IPS-18c (cell line): Measurements from ENCODE around the gene C19orf38.

ENCODE experiments used
- H3K4me3 ChIP-seq: 2 replicates; pipeline ENCODE4 v1.7.0; 2013; ENCODE audit warnings: low read depth, mild to moderate bottlenecking, low read length, moderate library complexity; ENCODE audit not compliant: insufficient read depth
- H3K9me3 ChIP-seq: one replicate; pipeline ENCODE4 v1.6.1; 2013; ENCODE audit warnings: mild to moderate bottlenecking, low read length, moderate library complexity; ENCODE audit not compliant: control insufficient read depth, insufficient read depth

C19orf38 gene, protein sequence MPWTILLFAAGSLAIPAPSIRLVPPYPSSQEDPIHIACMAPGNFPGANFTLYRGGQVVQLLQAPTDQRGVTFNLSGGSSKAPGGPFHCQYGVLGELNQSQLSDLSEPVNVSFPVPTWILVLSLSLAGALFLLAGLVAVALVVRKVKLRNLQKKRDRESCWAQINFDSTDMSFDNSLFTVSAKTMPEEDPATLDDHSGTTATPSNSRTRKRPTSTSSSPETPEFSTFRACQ

DNA sequence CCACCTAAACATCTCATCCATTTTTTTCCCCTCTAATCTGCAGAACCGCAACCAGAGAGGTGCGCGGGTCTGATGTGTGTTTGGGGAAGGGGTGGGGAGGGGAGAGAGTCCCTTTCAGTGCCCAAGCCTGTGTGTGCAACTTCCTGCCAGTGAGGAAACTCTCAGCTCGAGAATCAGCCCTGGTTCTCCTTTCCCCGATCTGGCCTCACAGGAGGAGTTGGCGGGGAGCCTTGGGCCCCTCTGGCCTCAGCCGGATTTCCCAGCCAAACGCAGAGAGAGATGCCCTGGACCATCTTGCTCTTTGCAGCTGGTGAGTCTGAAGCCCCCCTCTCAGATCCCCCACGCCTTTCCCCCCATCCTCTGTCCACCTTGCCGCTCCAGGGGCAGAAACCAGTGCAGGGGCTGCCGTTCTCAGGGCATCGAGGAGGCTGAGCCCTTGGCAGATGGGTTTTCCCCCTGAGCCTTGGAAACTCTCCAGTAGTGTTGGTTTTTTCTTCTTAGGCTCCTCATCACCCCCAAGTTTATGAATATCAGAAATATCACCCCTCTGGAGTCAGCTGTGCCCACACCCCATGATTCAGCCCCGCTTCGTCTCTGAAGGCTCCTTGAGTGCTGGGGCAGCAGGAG lies at the start of gene C19orf38:
TSS of gene C19orf38 (plus strand) at position 186 of the 627 bp plus-strand sequence. CDS start at position 280, 94 bp downstream.
- H3K4me3 ChIP-seq = no peak within 1 kb of the TSS

DNA sequence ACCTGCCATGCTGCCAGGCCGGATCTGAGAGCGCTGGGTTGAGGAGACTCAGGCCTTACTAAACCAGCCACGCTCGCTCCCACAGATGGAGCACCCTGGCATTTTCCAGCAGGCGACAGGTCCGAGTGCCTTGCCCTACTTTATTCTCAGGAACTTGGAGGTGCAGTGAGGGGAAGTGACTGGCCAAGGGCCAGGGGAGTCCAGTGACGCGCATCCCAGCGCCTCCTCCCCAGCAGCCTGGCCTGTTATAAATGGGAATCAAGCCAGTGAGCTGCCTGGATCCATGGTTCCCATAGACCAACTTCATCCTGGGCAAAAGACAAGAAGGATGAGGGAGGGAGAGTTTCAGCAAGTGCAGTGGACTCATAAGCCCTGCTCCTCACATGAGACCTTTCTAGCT lies 47.7 kb upstream of the C19orf38 start:
- no peaks in the 10 kb centered on the region for H3K9me3 ChIP-seq
- H3K4me3 ChIP-seq = no peak overlapping the region

More for the DNA sequence above, at the start of gene C19orf38:
- H3K9me3 ChIP-seq = no peaks in the 10 kb centered on the region

DNA sequence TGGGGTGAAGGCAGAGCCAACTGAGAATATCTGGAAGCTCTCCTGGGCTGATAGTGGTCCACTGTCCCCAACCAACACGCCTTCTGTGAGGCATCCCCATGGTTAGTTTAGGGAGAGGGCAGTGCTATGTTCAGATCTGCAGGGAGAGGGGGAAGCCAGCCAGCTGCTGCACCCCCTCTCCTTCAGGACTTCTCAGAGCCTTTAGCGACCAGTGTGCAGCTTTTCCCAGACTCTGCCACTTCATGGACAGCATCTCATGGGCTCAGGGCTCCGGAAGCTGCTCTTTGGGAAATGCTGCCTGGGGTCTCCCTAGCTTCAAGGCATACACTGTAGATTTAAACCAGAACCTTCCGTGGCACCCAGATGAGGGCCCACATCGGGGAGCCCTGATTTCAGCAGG lies 45.7 kb upstream of the C19orf38 start:
- Histone ChIP-seq H3K9me3 (no peaks in the 10 kb centered on the region), H3K4me3 (no peak overlapping the region)

DNA sequence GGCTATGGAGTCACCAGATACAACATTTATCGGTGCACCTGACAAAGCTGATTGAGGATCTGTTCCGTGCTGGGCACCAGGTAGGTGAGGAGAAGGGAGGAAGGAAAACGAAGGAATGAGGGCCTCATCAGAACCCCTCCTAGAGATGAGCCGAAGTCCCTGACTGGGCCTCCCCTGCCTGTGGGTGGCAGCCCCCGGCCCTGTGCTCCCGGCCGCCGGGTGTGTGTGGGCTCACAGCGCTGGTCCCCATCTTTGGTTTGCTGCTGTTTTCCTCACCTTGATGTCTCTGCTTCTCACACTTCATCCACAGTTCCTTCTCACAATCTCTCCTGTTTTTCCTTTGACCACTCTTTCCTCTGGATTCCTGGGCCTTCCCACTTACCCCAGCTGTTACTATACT lies 45.0 kb upstream of the C19orf38 start:
- H3K9me3 ChIP-seq = no peaks in the 10 kb centered on the region
- H3K4me3 ChIP-seq = no peak overlapping the region

DNA sequence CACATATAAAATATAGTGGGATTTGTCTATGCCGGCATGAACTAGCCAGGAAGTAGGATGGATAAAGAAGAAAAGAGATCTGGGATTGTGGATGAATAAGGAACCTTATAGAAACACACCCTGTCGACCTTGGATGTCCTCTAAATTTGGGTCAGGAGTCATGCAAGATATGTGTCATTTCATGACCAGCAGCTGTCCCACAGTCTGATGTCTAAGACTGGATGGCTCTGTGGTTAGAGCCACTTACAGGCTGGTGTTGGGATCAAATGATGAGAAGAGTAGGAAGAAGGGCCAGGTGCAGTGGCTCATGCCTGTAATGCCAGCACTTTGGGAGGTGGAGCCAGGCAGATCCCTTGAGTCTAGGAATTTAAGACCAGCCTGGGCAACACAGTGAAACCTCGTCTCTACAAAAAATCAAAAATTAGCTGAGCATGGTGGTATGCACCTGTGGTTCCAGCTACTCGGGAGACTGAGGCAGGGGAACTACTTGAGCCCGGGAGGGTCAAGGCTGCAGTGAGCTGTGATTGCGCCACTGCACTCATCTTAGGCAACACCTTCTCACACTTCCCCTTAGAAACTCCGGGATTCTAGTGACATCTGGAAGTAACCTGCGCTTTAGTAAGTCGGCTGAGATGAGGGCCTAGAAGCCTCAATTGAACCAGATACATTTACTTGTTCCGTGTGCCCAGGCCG lies 43.0 kb upstream of the C19orf38 start:
- no peaks in the 10 kb centered on the region for H3K9me3 ChIP-seq
- H3K4me3 ChIP-seq = no peak overlapping the region

DNA sequence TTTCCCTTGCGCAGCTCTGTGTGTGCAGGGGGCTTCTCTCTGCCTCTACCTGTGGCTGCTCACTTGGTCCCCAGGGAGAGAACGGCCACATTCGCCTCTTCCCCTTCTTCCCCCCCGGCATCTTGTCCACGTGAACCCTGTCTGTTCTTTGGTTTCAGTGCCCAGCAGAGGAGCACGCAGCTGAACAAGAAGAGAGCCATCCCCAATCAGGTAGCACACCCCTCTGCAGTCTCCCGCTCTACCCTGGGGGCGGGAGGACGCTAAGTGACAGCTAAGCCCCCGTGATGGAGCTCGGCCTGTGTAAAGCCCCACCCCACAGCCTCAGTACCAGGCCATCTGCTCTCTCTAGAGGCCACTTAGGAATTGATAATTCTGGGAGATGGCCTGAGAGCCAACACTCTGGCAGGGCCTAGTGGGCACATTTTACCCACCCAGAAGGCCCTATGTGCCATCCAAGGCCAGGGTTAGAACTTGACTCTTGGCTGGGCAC lies 42.4 kb upstream of the C19orf38 start:
- Histone ChIP-seq H3K9me3 (no peaks in the 10 kb centered on the region), H3K4me3 (no peak overlapping the region)

DNA sequence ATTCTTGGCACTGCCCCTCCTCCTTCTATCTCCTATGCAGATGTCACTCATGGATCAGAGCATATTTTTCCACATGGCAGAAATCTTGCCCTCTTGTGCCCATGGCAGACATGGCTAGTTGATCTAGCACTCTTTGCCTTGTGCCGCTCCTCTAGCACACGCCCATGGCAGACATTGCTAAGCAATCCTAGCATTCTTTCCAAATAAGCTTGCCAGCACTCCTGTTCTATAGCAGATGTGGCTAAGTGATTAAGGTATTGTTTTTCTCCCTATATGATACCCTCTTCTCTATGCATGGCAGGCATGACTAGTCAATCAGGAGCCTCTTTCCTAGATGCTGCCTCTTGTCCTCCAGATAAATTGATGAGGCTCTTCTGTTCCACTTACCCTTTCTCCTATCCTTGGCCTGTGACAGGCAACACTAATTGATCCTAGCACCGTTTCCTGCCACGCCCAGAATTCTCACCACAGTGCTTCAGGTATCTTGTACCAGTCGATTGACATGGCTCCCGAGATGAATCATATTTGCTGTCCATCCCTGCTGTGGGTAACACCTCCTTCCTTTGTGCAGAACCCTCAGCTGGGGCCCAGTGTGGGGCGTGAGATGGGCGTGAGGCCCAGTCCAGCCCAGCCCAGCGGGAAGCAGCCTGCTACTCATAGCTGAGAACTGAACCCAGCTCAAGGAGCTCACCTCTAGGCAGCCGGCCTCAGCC lies 39.1 kb upstream of the C19orf38 start:
- Histone ChIP-seq H3K9me3 (no peaks in the 10 kb centered on the region), H3K4me3 (no peak overlapping the region)

DNA sequence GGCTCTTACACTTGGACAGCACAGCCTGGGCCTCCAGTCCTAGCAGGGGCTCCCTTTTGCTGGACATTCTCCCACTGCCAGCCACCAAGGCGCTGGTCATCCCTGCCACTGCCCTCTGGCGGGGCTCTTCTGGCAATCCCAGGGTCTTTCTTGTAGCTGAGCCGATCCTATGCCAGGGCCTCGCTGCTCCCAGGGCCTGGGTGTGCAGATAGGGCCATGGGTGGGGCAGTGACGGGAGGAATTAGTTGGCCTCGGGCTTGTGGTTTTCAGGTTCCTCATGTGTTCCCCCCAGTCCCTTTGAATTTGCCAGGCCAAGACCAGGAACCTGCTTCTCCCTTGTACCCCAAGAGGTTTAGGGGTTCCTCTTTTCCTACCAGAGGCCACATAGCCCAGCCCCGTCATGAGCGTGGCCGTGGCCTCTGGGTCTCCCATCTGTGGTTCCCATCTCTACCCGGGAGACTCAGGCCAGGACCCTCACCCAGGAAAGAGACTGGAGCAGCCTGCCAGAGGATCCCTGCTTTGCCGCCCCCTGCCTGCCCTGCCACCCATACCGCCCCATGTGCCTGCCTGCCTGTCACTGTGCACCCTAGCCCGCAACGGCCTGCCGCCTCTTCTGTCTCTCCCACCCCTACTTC lies 38.4 kb upstream of the C19orf38 start:
- no peak overlapping the region for H3K4me3 ChIP-seq
- no peaks in the 10 kb centered on the region for H3K9me3 ChIP-seq

DNA sequence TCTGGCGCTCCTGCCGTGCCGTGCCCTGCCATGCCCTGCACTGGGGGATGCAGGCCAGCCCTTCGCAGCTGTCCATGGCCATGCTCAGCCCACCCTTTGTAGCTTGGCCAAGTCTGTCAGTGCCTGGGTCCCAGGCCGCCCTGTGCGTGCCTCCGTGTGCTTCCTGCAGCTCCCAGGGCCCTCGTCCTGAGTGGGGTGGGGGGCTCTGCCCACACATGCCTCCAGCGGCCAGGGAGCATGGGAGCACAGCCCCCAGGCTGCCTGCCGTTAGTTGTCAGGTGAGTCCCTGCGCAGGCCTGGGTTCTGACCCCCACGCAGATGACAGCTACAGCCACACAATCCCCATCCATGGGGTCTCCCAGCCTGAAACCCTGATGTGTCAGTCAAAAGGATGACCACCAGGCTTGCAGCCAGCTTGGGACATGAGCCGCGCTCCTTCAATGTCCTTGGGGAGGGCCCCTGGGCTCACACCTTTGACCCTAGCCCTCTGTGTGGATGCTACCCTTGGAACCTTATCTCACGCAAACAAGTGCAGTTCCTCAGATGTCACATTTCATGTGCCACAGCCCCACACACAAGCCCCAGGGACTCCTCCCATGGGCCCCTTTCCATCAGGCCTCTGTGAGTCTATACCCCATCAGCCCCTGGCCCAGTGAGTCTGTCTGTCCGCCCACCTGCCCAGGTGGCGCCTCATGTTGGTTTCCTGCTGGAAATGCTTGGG lies 36.7 kb upstream of the C19orf38 start:
- H3K4me3 ChIP-seq = no peak overlapping the region

DNA sequence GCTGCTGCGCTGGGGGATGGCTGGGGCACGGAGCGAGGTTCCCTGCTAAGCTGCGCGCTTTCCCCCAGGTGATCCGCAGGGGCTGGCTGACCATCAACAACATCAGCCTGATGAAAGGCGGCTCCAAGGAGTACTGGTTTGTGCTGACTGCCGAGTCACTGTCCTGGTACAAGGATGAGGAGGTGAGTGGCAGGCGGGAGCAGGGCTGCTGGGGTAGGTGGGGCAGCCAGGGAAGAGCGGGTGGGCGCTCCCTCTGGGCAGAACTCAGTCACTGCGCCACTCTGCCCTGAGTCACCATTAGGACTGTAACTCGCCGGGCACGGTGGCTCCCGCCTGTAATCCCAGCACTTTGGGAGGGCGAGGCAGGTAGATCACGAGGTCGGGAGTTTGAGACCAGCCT lies 36.0 kb upstream of the C19orf38 start:
- Histone ChIP-seq H3K4me3 (no peak overlapping the region), H3K9me3 (no peaks in the 10 kb centered on the region)

More for the DNA sequence above, 36.7 kb upstream of the C19orf38 start:
- no peaks in the 10 kb centered on the region for H3K9me3 ChIP-seq

DNA sequence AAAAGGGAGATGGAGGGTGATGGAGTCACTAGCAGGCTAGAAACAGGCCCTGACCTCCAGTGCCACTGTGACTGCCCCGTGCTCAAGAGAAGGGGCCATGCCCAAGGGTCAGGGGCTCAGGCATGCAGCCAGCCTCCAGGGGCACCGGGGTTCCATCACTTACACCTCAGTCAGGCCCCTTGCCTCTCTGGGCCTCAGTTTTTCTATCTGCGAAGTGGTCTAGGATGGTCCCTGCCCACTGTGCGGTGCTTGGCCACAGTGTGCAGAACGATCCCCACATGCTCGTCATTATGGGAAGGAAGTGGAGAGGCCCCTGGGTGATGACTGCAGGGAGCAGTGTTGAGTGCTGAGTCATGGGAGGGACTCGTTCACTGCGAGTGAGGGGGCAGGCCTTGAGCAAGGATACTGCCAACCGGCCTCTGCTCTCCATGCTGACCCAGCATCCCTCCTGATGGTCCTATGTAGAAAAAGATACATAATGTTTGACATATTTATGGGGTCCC lies 35.3 kb upstream of the C19orf38 start:
- H3K4me3 ChIP-seq = no peak overlapping the region
- H3K9me3 ChIP-seq = no peaks in the 10 kb centered on the region

DNA sequence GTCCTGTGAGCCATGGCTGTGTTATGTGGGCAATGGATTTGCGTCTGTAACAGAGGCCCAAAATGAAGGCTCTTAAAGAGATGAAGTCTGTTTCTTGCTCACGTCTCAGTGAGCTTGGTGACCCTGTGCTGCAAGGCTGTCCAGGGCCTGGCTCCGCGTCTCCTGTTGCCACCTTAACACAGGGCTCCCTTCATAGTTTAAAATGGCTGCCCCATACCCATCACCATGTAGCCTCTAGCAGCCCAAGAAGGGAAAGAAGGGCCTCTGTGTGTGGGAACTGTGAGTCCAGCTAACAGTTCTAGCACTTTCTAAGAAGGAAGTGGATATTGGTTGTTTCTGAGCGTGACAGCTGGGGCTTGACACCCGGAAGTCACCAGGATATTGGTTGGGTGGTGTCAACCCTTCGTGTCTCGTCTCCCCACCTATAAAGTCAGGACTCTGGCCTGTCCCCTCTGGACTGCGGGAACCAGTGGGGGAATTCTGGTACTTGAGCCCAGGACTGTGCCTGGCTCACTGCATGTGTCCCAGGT lies 33.1 kb upstream of the C19orf38 start:
- H3K9me3 ChIP-seq = no peaks in the 10 kb centered on the region
- no peak overlapping the region for H3K4me3 ChIP-seq

DNA sequence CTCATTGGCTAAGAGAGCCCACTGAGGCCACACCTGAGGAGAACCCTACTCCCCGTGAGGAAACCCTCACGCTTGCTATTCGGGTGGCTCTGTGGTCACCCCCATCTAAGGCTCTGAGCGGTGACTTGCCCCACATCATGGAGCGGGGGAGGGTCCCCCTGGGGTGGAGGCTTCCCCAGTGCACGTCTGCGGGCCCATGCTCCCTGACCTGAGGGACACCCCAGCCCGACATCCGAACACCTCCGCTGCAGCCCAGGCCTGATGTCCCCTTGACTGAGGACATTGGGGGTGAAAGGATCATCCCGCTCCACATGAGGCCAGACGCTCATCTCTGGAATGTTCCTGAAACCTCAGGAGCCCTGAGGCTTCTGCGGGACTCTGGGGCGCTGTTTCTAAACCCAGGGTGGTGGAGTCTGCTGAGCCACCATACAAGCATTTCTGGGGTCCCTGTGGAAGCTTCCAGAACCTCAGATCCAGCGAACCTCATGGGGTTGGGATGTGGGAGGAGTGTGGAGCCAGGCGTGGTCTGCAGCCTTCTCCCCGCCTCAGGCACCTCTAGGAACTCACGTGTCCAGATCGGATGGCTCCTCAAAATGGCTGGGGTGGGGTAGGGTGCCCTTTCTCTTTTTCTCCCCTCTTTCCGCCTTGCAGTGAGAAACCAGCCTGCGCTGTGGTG lies 32.1 kb upstream of the C19orf38 start:
- no peaks in the 10 kb centered on the region for H3K9me3 ChIP-seq
- H3K4me3 ChIP-seq = no peak overlapping the region

DNA sequence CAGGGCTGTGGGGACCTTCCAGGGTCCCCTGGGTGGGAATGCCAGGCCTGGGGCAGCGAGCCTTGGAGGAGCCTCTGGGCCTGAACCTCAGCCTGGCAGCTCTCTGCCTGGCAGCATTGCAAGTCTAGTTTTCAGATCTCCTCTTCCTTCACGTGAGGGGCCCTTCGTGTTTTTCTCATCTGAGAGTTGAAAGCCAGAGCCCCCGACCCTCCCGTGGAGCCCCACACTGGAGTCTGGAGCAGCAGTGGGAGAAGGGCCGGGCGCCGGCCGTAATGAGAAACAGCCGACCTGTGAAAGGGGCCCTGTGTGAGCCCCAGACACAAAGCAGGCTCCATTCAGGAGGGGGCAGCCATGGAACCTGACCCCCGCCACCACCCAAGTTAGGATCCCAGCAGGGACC lies 31.5 kb upstream of the C19orf38 start:
- H3K9me3 ChIP-seq = no peaks in the 10 kb centered on the region
- H3K4me3 ChIP-seq = no peak overlapping the region

DNA sequence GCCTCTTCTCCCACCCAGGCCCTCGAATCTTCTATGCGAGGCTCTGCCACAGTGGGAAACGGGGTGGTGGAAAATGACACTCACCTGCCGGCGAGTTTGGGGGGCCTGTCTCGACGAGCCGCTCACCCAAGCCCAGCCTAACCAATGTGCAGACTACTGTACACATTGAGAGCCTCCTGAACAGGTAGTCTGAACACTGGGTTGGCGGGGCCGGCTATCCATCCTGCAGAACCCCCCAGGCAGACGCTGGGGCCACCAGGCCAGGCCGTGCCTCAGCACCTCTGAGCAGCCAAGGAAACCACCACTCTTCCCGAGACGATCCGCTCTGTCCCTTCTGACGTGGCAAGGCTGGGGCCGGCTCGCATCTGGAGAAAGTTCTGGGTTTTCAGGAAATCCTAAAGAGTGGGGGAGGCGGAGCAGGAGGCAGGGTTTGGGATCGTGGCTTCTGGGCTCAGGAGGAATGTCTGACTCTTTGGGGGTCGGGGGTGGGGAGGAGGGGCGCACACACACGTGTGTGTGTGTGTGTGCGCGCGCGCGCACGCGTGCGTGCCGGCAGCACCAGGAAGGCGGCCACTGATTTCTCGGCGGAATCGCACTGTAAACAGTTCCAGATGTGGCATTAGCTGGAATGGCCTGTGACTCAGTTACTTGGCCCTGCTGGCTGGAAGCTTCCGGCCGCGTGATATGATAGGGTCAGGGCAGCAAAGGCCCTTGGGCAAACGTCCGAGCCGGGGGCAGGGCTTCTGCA lies 30.8 kb upstream of the C19orf38 start:
- Histone ChIP-seq H3K4me3 (no peak overlapping the region), H3K9me3 (no peaks in the 10 kb centered on the region)
